Measurements from ENCODE around the gene KIAA0586.

- TF ChIP-seq CTCF (IDR thresholded peaks at IDR 0.05) (no peak), POLR2AphosphoS5 (IDR thresholded peaks at IDR 0.05) (no peak), POLR2A (IDR thresholded peaks at IDR 0.05) (no peak)
These were observed 107.5 kb downstream of the KIAA0586 start for GRCh38 chr14:58535044-58535443.

Measured in breast epithelium (tissue), 3 donors.